ENCODE measurements around the gene CHID1.

DNA sequence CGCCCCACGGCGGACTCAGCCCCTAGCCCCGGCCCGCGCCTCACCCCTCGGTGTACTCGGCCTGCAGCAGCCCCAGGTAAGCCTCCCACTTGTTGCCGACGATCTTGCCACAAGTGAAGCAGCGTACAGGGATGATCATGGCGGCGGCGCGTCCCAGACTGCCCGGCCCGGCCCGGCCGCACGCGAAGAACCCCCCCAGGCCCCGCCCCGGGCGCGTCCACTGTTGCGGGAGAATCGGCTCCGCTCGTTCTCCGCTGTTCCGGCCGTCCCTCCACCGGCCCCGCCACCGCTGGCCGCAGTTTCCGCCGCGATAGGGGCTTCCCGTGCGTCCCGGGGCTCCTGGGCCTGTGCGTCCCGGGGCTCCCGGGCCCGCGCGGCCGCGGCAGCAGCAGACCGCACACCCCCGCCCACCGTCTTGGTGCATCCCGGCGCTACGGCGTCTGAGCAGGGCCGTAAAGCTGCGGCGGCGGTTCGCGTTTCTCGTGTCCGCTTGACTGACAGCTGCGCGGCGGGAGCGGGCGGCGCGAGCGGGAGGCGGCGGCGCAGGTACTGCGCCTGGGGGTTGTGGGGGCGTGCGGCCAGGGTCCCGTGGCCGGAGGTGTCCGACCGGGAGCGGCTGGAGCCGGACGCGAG lies 68.1 kb downstream of the CHID1 start, which contains the start of the genes POLR2L and TSPAN4:
- TF ChIP-seq, protein P1, sequence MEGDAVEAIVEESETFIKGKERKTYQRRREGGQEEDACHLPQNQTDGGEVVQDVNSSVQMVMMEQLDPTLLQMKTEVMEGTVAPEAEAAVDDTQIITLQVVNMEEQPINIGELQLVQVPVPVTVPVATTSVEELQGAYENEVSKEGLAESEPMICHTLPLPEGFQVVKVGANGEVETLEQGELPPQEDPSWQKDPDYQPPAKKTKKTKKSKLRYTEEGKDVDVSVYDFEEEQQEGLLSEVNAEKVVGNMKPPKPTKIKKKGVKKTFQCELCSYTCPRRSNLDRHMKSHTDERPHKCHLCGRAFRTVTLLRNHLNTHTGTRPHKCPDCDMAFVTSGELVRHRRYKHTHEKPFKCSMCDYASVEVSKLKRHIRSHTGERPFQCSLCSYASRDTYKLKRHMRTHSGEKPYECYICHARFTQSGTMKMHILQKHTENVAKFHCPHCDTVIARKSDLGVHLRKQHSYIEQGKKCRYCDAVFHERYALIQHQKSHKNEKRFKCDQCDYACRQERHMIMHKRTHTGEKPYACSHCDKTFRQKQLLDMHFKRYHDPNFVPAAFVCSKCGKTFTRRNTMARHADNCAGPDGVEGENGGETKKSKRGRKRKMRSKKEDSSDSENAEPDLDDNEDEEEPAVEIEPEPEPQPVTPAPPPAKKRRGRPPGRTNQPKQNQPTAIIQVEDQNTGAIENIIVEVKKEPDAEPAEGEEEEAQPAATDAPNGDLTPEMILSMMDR (conservative IDR thresholded peaks at IDR 0.05; ENCODE audit: low read depth, low read length) = no peak
- TF ChIP-seq POLR2A (IDR thresholded peaks at IDR 0.05; ENCODE audit: low read depth, low read length) = peak; percentile 97
- TF ChIP-seq, protein P2, sequence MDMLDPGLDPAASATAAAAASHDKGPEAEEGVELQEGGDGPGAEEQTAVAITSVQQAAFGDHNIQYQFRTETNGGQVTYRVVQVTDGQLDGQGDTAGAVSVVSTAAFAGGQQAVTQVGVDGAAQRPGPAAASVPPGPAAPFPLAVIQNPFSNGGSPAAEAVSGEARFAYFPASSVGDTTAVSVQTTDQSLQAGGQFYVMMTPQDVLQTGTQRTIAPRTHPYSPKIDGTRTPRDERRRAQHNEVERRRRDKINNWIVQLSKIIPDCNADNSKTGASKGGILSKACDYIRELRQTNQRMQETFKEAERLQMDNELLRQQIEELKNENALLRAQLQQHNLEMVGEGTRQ (IDR thresholded peaks at IDR 0.05; ENCODE audit: low read depth, low read length) = peak; percentile 4; the same call in 1 of the 2 replicates
- peak; percentile 75; the same call in 1 of the 2 replicates for TF ChIP-seq MAZ (IDR thresholded peaks at IDR 0.05; ENCODE audit: borderline replicate concordance, low read depth, low read length)
- no peak for TF ChIP-seq RAD21 (IDR thresholded peaks at IDR 0.05; ENCODE audit: low read length)
- peak; percentile 99 for TF ChIP-seq MXI1 (IDR thresholded peaks at IDR 0.05; ENCODE audit: borderline replicate concordance, low read depth, low read length)
- TF ChIP-seq, protein P3, sequence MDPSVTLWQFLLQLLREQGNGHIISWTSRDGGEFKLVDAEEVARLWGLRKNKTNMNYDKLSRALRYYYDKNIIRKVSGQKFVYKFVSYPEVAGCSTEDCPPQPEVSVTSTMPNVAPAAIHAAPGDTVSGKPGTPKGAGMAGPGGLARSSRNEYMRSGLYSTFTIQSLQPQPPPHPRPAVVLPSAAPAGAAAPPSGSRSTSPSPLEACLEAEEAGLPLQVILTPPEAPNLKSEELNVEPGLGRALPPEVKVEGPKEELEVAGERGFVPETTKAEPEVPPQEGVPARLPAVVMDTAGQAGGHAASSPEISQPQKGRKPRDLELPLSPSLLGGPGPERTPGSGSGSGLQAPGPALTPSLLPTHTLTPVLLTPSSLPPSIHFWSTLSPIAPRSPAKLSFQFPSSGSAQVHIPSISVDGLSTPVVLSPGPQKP (IDR thresholded peaks at IDR 0.05; ENCODE audit: borderline replicate concordance, low read depth, low read length) = no peak
- TF ChIP-seq RCOR1 (IDR thresholded peaks at IDR 0.05; ENCODE audit: insufficient replicate concordance, low read length) = no peak
- TF ChIP-seq MAFK (IDR thresholded peaks at IDR 0.05; ENCODE audit: low read depth, low read length) = no peak
